GM12872 (cell line): ENCODE data around the gene RBM18.

ENCODE experiments used
- CTCF ChIP-seq: IDR thresholded peaks from 3 replicates; pipeline ENCODE4 v1.5.1; 2011; ENCODE audit warnings: low read depth, mild to moderate bottlenecking, low read length, moderate library complexity; ENCODE audit not compliant: insufficient read depth

RBM18 gene

GRCh38 chr9:122216138-122216797 lies 48.4 kb downstream of the RBM18 start:
- TF ChIP-seq CTCF, result no peak

GRCh38 chr9:122215663-122216062 lies 49.0 kb downstream of the RBM18 start:
- TF ChIP-seq CTCF, result no peak

DNA sequence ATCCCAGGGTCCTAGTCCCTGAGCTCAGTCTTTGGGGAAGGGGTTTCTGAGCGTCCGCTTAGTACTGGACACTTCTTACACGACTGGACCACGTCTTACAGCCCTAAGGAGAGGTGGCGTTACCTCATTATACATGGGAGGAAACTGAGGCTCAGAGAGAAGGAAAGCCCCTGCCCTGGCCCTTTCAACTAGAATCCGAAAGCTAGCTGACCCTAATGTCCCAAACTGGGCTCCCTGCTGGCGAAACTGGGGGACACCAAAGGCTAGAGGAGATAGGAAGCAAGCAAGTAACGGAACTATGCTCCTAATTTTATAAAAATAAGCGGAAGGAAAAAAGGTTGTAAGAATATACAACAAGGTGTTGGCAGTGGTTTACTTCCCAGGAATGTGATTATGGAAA lies 50.1 kb downstream of the RBM18 start:
- TF ChIP-seq CTCF, result no peak

GRCh38 chr9:122213589-122214413 lies 50.8 kb downstream of the RBM18 start:
- TF ChIP-seq CTCF, result no peak

GRCh38 chr9:122213102-122213588 lies 51.5 kb downstream of the RBM18 start:
- no peak for TF ChIP-seq CTCF

- TF ChIP-seq CTCF, result no peak
These were observed 52.1 kb downstream of the RBM18 start for GRCh38 chr9:122212473-122213004.

- TF ChIP-seq CTCF, result no peak
These were observed 55.2 kb downstream of the RBM18 start for GRCh38 chr9:122209451-122209850.
